H1 (cell line): ENCODE measurements around the gene MELTF. TPM values are rescaled to one million over a fixed set of nuclear protein-coding genes. Genes with fewer than 3 reads are reported as not detected.

Experiments
- CTCF ChIA-PET: fragments of 300-600 bp; sonication (Branson Sonifier 250); formaldehyde crosslinking; loops from one replicate; lab custom pipeline; 2021; ENCODE audit not compliant: partially characterized antibody; lab: Charles Lee
- POLR2A ChIA-PET: fragments of 300-600 bp; sonication (Branson Sonifier 250); formaldehyde crosslinking; loops from one replicate; lab custom pipeline; 2021; ENCODE audit warnings: inconsistent platforms; ENCODE audit not compliant: partially characterized antibody; lab: Charles Lee
- DNase-seq, 2 experiments: peaks; one replicate each; pipeline versions ENCODE4 v3.0.0 to v3.0.0-alpha.2; 2010 to 2022; ENCODE audit warnings: low spot score in 2 of 2, low read depth in 1 of 2, mixed read lengths in 1 of 2
- FAIRE-seq: peaks from 2 replicates; lab custom pipeline; 2011; peaks lifted over from hg19 to GRCh38; lab: Jason Lieb, UNC
- H2AFZ ChIP-seq: 2 replicates; pipeline ENCODE4 v1.8.1; 2012; ENCODE audit warnings: low read length, inconsistent platforms
- H2AK5ac ChIP-seq: 2 replicates; pipeline ENCODE4 v1.6.1; 2013; ENCODE audit warnings: low read depth, low read length
- H2BK120ac ChIP-seq: replicated peaks from 2 replicates; pipeline ENCODE3; 2013; ENCODE audit warnings: low read depth, low read length, inconsistent platforms
- H2BK12ac ChIP-seq: 2 replicates; pipeline ENCODE4 v1.6.1; 2013; ENCODE audit warnings: low read depth, low read length
- H2BK15ac ChIP-seq: 2 replicates; pipeline ENCODE4 v1.6.1; 2013; ENCODE audit warnings: low read length
- H2BK20ac ChIP-seq: 2 replicates; pipeline ENCODE4 v1.6.1; 2013; ENCODE audit warnings: low read length
- H2BK5ac ChIP-seq: 2 replicates; pipeline ENCODE4 v1.6.1; 2013; ENCODE audit warnings: low read depth, low read length
- H3K14ac ChIP-seq: 2 replicates; pipeline ENCODE4 v1.6.1; 2013; ENCODE audit warnings: inconsistent platforms; ENCODE audit not compliant: insufficient read length
- H3K18ac ChIP-seq: 2 replicates; pipeline ENCODE4 v1.6.1; 2013; ENCODE audit warnings: low read length; ENCODE audit errors: extremely low read depth
- H3K23ac ChIP-seq: 2 replicates; pipeline ENCODE4 v1.6.1; 2013; ENCODE audit warnings: inconsistent platforms; ENCODE audit not compliant: insufficient read length
- H3K23me2 ChIP-seq: 2 replicates; pipeline ENCODE4 v1.6.1; 2013; ENCODE audit warnings: low read depth, low read length
- H3K27ac ChIP-seq: 2 replicates; pipeline ENCODE4 v1.6.1; 2011; ENCODE audit warnings: low read depth, low read length, inconsistent platforms
- H3K27me3 ChIP-seq, 4 experiments: replicated peaks in 1 of 4; 1 replicate in 1 of 4; 2 replicates in 3 of 4; pipeline versions ENCODE4 v1.6.1 to v1.8.1; 2011 to 2013; ENCODE audit warnings: low read length in 3 of 4, mild to moderate bottlenecking in 3 of 4, inconsistent platforms in 2 of 4, mixed read lengths in 2 of 4, moderate library complexity in 1 of 4; ENCODE audit not compliant: control insufficient read depth in 3 of 4, insufficient read depth in 3 of 4; ENCODE audit errors: extremely low read depth in 1 of 4
- H3K36me3 ChIP-seq, 4 experiments: 2 replicates each; pipeline versions ENCODE4 v1.6.1 to v1.8.1; 2011 to 2013; ENCODE audit warnings: mild to moderate bottlenecking in 4 of 4, low read length in 3 of 4, moderate library complexity in 2 of 4, control low read depth in 1 of 4, inconsistent platforms in 1 of 4; ENCODE audit not compliant: insufficient read depth in 4 of 4, control insufficient read depth in 2 of 4
- H3K4ac ChIP-seq: replicated peaks from 2 replicates; pipeline ENCODE3; 2013; ENCODE audit warnings: low read length, low read depth, mixed read lengths, inconsistent platforms; ENCODE audit not compliant: insufficient read length
- H3K4me1 ChIP-seq, 4 experiments: replicated peaks in 1 of 4; 1 replicate in 1 of 4; 2 replicates in 3 of 4; pipeline versions ENCODE4 v1.6.1 to v1.8.1; 2011 to 2013; ENCODE audit warnings: low read length in 3 of 4, inconsistent platforms in 2 of 4, mixed read lengths in 1 of 4; ENCODE audit not compliant: insufficient read depth in 4 of 4, control insufficient read depth in 3 of 4
- H3K4me2 ChIP-seq, 2 experiments: 2 replicates each; pipeline versions ENCODE4 v1.6.1 to v1.8.1; 2011 to 2013; ENCODE audit warnings: low read depth in 2 of 2, low read length in 2 of 2, control low read depth in 1 of 2, inconsistent platforms in 1 of 2, mild to moderate bottlenecking in 1 of 2; ENCODE audit not compliant: insufficient read depth in 1 of 2
- H3K4me3 ChIP-seq, 4 experiments: fragments of 200-600, 300-600 bp in 1 of 4; sonication (generic), shearing (Covaris generic), sonication (Bioruptor Twin) in 1 of 4; 2 replicates each; pipeline versions ENCODE4 v1.5.1 to v1.8.1; 2011 to 2016; ENCODE audit warnings: low read length in 4 of 4, low read depth in 3 of 4, control low read depth in 2 of 4, inconsistent platforms in 2 of 4, mild to moderate bottlenecking in 2 of 4, mixed read lengths in 1 of 4, moderate library complexity in 1 of 4; ENCODE audit not compliant: insufficient read depth in 2 of 4; ENCODE audit errors: extremely low read depth in 1 of 4
- H3K56ac ChIP-seq: replicated peaks from 2 replicates; pipeline ENCODE3; 2013; ENCODE audit warnings: low read depth, mild to moderate bottlenecking, mixed read lengths, low read length, inconsistent platforms; ENCODE audit not compliant: insufficient read length
- H3K79me1 ChIP-seq: 2 replicates; pipeline ENCODE4 v1.6.1; 2013; ENCODE audit warnings: low read depth, low read length, control low read depth
- H3K79me2 ChIP-seq, 2 experiments: 2 replicates each; pipeline versions ENCODE4 v1.6.1 to v1.8.1; 2012 to 2013; ENCODE audit warnings: low read length in 2 of 2, mild to moderate bottlenecking in 2 of 2, inconsistent platforms in 1 of 2; ENCODE audit not compliant: insufficient read depth in 2 of 2, control insufficient read depth in 1 of 2
- H3K9ac ChIP-seq, 4 experiments: replicated peaks in 1 of 4; 1 replicate in 1 of 4; 2 replicates in 3 of 4; pipeline versions ENCODE4 v1.6.1 to v1.8.1; 2011 to 2013; ENCODE audit warnings: low read depth in 3 of 4, low read length in 3 of 4, control low read depth in 2 of 4, mild to moderate bottlenecking in 2 of 4, moderate library complexity in 2 of 4, inconsistent platforms in 1 of 4; ENCODE audit errors: extremely low read depth in 1 of 4
- H3K9me3 ChIP-seq, 2 experiments: 2 replicates each; pipeline versions ENCODE4 v1.6.1 to v1.8.1; 2012 to 2013; ENCODE audit warnings: mild to moderate bottlenecking in 2 of 2, moderate library complexity in 2 of 2, control low read depth in 1 of 2, inconsistent platforms in 1 of 2, low read depth in 1 of 2, low read length in 1 of 2, mixed read lengths in 1 of 2; ENCODE audit not compliant: insufficient read depth in 2 of 2
- H4K20me1 ChIP-seq, 2 experiments: replicated peaks in 1 of 2; 2 replicates each; pipeline versions ENCODE3 to v1.8.1; 2011 to 2013; ENCODE audit warnings: inconsistent platforms in 2 of 2, low read length in 2 of 2, mild to moderate bottlenecking in 1 of 2; ENCODE audit not compliant: insufficient read depth in 2 of 2, control insufficient read depth in 1 of 2
- H4K5ac ChIP-seq: 2 replicates; pipeline ENCODE4 v1.6.1; 2013; ENCODE audit warnings: low read length, low read depth, mixed read lengths, inconsistent platforms; ENCODE audit not compliant: insufficient read length
- H4K8ac ChIP-seq: 2 replicates; pipeline ENCODE4 v1.8.0; 2013; ENCODE audit warnings: mild to moderate bottlenecking, moderate library complexity, low read length, inconsistent platforms; ENCODE audit not compliant: insufficient read depth; ENCODE audit errors: extremely low read depth
- H4K91ac ChIP-seq: replicated peaks from 2 replicates; pipeline ENCODE3; 2013; ENCODE audit warnings: low read length, mixed read lengths, inconsistent platforms; ENCODE audit not compliant: insufficient read length
- ASH2L ChIP-seq: fragments of 200-600, 300-600 bp; sonication (generic); IDR thresholded peaks from one replicate; pipeline ENCODE4 v1.7.1; 2017; ENCODE audit warnings: low read length
- ATF2 ChIP-seq: IDR thresholded peaks from 2 replicates; pipeline ENCODE4 v1.6.1; 2012; ENCODE audit warnings: low read length, inconsistent platforms
- BRCA1 ChIP-seq: IDR thresholded peaks from 2 replicates; pipeline ENCODE4 v1.6.1; 2012; ENCODE audit warnings: low read depth, low read length, improper control_type of control experiment
- KDM1A ChIP-seq: fragments of 200-600, 300-600 bp; sonication (generic); IDR thresholded peaks from 2 replicates; pipeline ENCODE4 v1.7.1; 2016; ENCODE audit warnings: mild to moderate bottlenecking, low read length, borderline replicate concordance
- KDM4A ChIP-seq: IDR thresholded peaks from one replicate; pipeline ENCODE4 v1.7.1; 2012; ENCODE audit warnings: low read depth, mild to moderate bottlenecking, moderate library complexity, low read length, inconsistent platforms; ENCODE audit not compliant: severe bottlenecking
- MAX ChIP-seq: IDR thresholded peaks from 2 replicates; pipeline ENCODE4 v1.6.1; 2012; ENCODE audit warnings: inconsistent platforms
- SAP30 ChIP-seq: fragments of 300-600 bp; sonication (generic); IDR thresholded peaks from 2 replicates; pipeline ENCODE4 v1.7.1; 2012; ENCODE audit warnings: low read length, moderate library complexity, mild to moderate bottlenecking, inconsistent platforms; ENCODE audit not compliant: insufficient read depth, insufficient replicate concordance
- SRF ChIP-seq: IDR thresholded peaks from 2 replicates; pipeline ENCODE4 v1.6.1; 2011; ENCODE audit warnings: mild to moderate bottlenecking, low read depth, low read length, moderate library complexity
- TAF7 ChIP-seq: optimal IDR thresholded peaks from 2 replicates; pipeline ENCODE3; 2011; ENCODE audit warnings: low read depth, mild to moderate bottlenecking, inconsistent platforms, low read length, moderate library complexity, borderline replicate concordance
- TCF12 ChIP-seq: IDR thresholded peaks from 2 replicates; pipeline ENCODE4 v1.6.1; 2011; ENCODE audit warnings: low read depth, mild to moderate bottlenecking, low read length
- YY1 ChIP-seq: IDR thresholded peaks from 2 replicates; pipeline ENCODE4 v1.6.1; 2011; ENCODE audit warnings: low read depth, mild to moderate bottlenecking, low read length
- WGBS, 2 experiments: shearing (Covaris generic) in 1 of 2; methylation state at CpG; one replicate each; pipeline versions ENCODE4 v1.1.6 to v1.1.7; 2013 to 2015; ENCODE audit warnings: low lambda C conversion rate in 2 of 2, mixed read lengths in 2 of 2, inconsistent platforms in 1 of 2, low coverage in 1 of 2, missing lambda C conversion rate in 1 of 2; ENCODE audit not compliant: insufficient replicate concordance in 2 of 2, insufficient coverage in 1 of 2, insufficient read length in 1 of 2; ENCODE audit errors: extremely low coverage in 1 of 2, missing lambda C conversion rate in 1 of 2; 5-methylcytosine and 5-hydroxymethylcytosine counted together
- polyA plus RNA-seq, 7 experiments: library from polyadenylated mRNA; depleted of rRNA in 3 of 7; stranded (reverse) in 5 of 7; unstranded in 2 of 7; fragments of >200 nt in 5 of 7; fragments of 200-250 nt in 2 of 7; gene quantifications; 1 replicate in 5 of 7; 2 replicates in 1 of 7; 4 replicates in 1 of 7; pipeline versions ENCODE4 v1.2.1 to v1.2.3, GENCODE V29; 2011 to 2013; ENCODE audit warnings: missing spikeins in 2 of 7, mixed read lengths in 2 of 7
- total RNA-seq: library from RNA; stranded (reverse); fragmentation: NEBNext Ultra II Directional; extraction: Animal tissue kit (Norgen Biotek cat#: 25700); gene quantifications from 2 replicates; pipeline ENCODE4 v1.2.1, GENCODE V29; 2021

Gene MELTF
- total and polyA plus RNA-seq, 2 of the 8 experiments (the other 6 are each of a cell fraction or from before 2014, with no cell fraction given) = 1.7 to 3.5 TPM

GRCh38 chr3:196965112-196965803 lies 64.4 kb downstream of the MELTF start:
- ChIA-PET CTCF (interaction anchor here (1.1 kb wide), 1 partner anchor 31 kb away, joined by 4 read pairs; no protein-coding TSS in a partner anchor), POLR2A (no interaction called here)
- Histone ChIP-seq H4K91ac (no peak overlapping the region), H2AFZ (no peak overlapping the region), H3K9me3 (no peaks in the 10 kb centered on the region), H3K36me3 (peaks cover 0 to 8% (median 0%) of the 10 kb centered on the region in 4 experiments; a peak in 1 of 8 replicates), H4K20me1 (no peaks in the 10 kb centered on the region), H3K79me2 (no peaks in the 10 kb centered on the region), H3K4me1 (peaks cover 0 to 24% (median 10%) of the 10 kb centered on the region in 4 experiments; a peak in 5 of 7 replicates), H4K5ac (no peak overlapping the region), H2BK15ac (no peak overlapping the region), H4K8ac (no peak overlapping the region), H2AK5ac (no peak overlapping the region), H3K4ac (no peak overlapping the region), H3K23ac (no peak overlapping the region), H3K56ac (no peak overlapping the region), H3K23me2 (peaks cover 10% of the 10 kb centered on the region; the same call in 1 of the 2 replicates), H3K9ac (no peak overlapping the region), H2BK5ac (no peak overlapping the region), H2BK12ac (no peak overlapping the region), H2BK20ac (no peak overlapping the region), H2BK120ac (no peak overlapping the region), H3K27ac (no peak overlapping the region), H3K4me3 (no peak overlapping the region), H3K14ac (no peak overlapping the region), H3K18ac (no peak overlapping the region), H3K4me2 (no peak overlapping the region), H3K79me1 (no peaks in the 10 kb centered on the region), H3K27me3 (peaks cover 42 to 53% (median 50%) of the 10 kb centered on the region in 4 experiments)
- FAIRE-seq = no peak
- DNase-seq = no peak
- 87% methylated on average over 11 of the region's 11 CpGs; no CpG with 5 or more reads in 1 of the 2 experiments for WGBS, 2 experiments
- TF ChIP-seq ATF2 = no peak
- TF ChIP-seq TAF7 = no peak
- no peak for TF ChIP-seq ASH2L
- TF ChIP-seq YY1 = no peak
- TF ChIP-seq SAP30 = no peak
- TF ChIP-seq SRF = no peak
- TF ChIP-seq TCF12 = no peak
- no peak for TF ChIP-seq MAX
- no peak for TF ChIP-seq BRCA1
- TF ChIP-seq KDM1A = no peak
- TF ChIP-seq KDM4A = no peak
